ENCODE measurements around the gene ARHGAP15. TPM values are rescaled to one million over a fixed set of nuclear protein-coding genes. Genes with fewer than 3 reads are reported as not detected.

The ARHGAP15 gene
- total RNA-seq, 2 donors from 2014 or later, result 2.6 to 6.9 TPM

DNA sequence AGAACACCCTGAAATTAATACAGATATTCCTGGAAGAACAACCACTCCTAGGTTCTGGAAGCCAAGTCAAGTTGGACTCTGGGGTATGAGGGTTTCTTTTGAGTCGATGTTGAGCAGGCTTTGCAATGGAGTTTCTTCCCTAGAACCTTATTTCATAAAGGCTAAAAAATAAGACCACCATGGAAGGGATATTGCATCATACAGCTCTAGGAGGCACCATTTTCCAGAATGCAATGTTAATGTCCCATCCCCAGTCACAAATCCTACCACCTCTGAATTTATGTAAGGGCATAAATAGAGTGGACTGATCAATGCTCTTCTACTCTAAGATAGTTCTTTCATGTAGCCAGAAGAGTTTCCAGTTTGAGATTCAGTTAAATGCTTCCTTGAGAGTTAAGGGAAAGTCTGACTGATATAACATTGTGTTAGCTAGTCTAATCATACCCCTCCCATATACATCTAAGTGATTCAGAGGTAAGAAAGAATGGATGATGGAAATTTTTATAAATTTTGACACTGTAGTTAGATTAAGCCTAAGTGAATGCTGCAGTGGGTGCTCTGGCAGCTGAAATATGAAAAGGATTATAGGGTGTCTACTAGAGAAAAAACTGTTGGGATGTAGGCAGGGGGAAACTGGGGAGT is 22.0 kb downstream of the ARHGAP15 start:
- no peak for DNase-seq (ENCODE audit: low spot score)
- H3K9me3 ChIP-seq, result no peaks in the 10 kb centered on the region
- no peaks in the 10 kb centered on the region for H3K36me3 ChIP-seq
- no peak overlapping the region for H3K27ac ChIP-seq
- TF ChIP-seq, protein P1, sequence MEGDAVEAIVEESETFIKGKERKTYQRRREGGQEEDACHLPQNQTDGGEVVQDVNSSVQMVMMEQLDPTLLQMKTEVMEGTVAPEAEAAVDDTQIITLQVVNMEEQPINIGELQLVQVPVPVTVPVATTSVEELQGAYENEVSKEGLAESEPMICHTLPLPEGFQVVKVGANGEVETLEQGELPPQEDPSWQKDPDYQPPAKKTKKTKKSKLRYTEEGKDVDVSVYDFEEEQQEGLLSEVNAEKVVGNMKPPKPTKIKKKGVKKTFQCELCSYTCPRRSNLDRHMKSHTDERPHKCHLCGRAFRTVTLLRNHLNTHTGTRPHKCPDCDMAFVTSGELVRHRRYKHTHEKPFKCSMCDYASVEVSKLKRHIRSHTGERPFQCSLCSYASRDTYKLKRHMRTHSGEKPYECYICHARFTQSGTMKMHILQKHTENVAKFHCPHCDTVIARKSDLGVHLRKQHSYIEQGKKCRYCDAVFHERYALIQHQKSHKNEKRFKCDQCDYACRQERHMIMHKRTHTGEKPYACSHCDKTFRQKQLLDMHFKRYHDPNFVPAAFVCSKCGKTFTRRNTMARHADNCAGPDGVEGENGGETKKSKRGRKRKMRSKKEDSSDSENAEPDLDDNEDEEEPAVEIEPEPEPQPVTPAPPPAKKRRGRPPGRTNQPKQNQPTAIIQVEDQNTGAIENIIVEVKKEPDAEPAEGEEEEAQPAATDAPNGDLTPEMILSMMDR (IDR thresholded peaks at IDR 0.05), result no peak
- H3K4me1 ChIP-seq, result no peaks in the 10 kb centered on the region
- no peak overlapping the region for H3K4me3 ChIP-seq
- H3K27me3 ChIP-seq, result no peaks in the 10 kb centered on the region

DNA sequence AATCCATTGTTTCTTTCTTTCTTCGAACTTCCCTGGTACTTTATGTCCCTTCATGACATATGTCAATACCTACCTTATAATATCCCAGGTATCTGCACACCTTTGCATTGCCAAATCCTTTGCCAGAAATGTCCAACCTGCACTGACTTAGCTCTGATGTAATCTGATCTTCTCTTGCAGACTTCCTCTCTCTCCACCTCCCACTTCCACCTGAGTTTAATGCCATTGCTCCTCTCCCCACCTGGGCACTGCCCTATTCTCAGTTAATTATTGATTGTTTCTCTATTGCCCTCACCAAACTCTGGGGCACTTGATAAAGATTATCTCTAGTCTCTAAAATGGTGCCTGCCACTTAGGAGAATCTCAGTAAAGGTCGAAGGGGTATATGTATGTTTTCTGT is 23.0 kb downstream of the ARHGAP15 start:
- H3K27me3 ChIP-seq, result no peaks in the 10 kb centered on the region
- TF ChIP-seq, protein P1 (IDR thresholded peaks at IDR 0.05), result no peak
- no peak for DNase-seq (ENCODE audit: low spot score)
- H3K27ac ChIP-seq, result no peak overlapping the region
- no peaks in the 10 kb centered on the region for H3K36me3 ChIP-seq
- no peaks in the 10 kb centered on the region for H3K9me3 ChIP-seq
- H3K4me3 ChIP-seq, result no peak overlapping the region
- H3K4me1 ChIP-seq, result no peaks in the 10 kb centered on the region

DNA sequence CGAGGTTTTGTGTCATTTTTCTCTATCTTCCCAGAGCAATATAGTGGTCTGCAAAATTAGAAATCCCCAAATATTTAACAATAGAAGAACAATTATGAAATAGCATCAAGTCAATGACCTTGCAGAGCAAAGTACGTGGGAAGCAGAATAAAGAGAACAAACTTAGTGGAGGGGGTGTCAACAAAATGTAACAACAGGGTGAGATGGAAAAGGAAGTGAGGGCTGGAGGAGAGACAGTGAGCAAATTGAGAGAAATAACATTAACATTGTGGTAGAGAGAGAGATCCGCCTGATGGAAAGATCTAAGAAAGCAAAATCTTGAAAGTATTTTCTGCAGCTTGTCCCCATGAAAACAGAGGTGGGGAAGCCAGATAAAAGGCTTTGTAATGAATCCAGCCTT is 23.4 kb downstream of the ARHGAP15 start:
- Histone ChIP-seq H3K27ac (no peak overlapping the region), H3K9me3 (no peaks in the 10 kb centered on the region), H3K36me3 (no peaks in the 10 kb centered on the region), H3K4me1 (no peaks in the 10 kb centered on the region), H3K27me3 (no peaks in the 10 kb centered on the region), H3K4me3 (no peak overlapping the region)
- no peak for DNase-seq (ENCODE audit: low spot score)
- TF ChIP-seq, protein P1 (IDR thresholded peaks at IDR 0.05), result no peak

DNA sequence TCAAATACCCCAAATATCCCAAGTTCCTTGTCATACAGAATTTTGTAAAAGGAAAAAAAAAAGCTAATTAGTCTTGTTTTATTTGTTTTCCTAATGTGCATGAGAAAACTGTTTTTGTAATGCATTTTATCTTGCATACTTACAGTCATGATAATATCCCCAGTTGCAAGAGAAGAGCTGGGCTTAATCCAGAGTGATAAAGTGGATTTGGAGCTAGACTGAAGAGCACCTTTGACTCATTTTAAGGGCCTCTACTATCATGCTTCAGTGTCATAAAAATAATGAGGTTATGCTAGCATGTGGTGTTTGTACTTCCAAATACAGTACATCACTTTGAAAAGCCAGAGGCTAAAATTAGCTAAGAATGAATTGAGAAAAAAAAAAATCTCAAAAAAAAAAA is 26.4 kb downstream of the ARHGAP15 start:
- no peaks in the 10 kb centered on the region for H3K4me1 ChIP-seq
- no peak overlapping the region for H3K27ac ChIP-seq
- H3K4me3 ChIP-seq, result no peak overlapping the region
- H3K9me3 ChIP-seq, result no peaks in the 10 kb centered on the region
- TF ChIP-seq, protein P1 (IDR thresholded peaks at IDR 0.05), result no peak
- DNase-seq (ENCODE audit: low spot score), result no peak
- no peaks in the 10 kb centered on the region for H3K27me3 ChIP-seq
- no peaks in the 10 kb centered on the region for H3K36me3 ChIP-seq

DNA sequence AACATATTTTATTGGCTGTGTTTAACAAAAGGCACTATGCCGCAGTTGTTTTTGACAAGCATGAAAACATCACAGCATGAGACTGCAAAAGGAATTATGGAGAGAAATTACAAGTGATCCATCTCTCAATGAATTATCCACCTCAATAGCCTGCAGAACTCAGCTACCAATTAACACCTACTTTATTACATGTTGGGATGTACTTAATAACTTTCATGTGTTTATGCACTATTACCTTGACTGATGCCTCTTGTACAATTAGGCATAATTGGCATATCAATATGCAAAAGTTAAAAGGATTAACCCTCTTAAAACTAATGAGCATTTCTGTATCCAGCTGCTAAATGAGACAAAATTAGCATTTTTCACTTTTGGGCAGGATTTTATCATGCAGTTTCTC is 27.8 kb downstream of the ARHGAP15 start:
- Histone ChIP-seq H3K27ac (no peak overlapping the region), H3K9me3 (no peaks in the 10 kb centered on the region), H3K27me3 (no peaks in the 10 kb centered on the region), H3K4me1 (no peaks in the 10 kb centered on the region), H3K4me3 (no peak overlapping the region), H3K36me3 (no peaks in the 10 kb centered on the region)
- TF ChIP-seq, protein P1 (IDR thresholded peaks at IDR 0.05), result no peak
- no peak for DNase-seq (ENCODE audit: low spot score)

DNA sequence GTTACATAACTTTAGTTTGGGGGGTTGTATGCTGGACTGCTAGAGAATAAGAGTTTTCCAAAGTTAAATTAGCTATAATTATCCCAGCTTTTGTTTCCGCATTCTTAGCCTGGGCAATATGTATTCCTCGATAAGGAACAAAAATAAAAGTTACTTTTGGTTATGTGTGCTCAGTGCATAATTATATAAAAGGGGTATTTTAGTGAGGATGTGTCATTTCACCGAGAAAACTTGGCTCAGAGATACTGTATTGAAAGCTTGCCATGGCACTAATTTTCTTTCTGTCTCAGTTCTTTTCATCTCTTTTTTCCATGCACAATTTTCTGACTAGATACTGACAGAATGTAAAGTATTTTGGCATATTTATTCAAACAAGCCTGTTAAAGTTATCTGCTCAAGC is 28.2 kb downstream of the ARHGAP15 start:
- TF ChIP-seq, protein P1 (IDR thresholded peaks at IDR 0.05), result no peak
- no peaks in the 10 kb centered on the region for H3K36me3 ChIP-seq
- no peaks in the 10 kb centered on the region for H3K27me3 ChIP-seq
- H3K9me3 ChIP-seq, result no peaks in the 10 kb centered on the region
- DNase-seq (ENCODE audit: low spot score), result no peak
- no peak overlapping the region for H3K27ac ChIP-seq
- no peak overlapping the region for H3K4me3 ChIP-seq
- H3K4me1 ChIP-seq, result no peaks in the 10 kb centered on the region

Measured in right atrium auricular region (tissue), 2 donors.